Ureter (tissue), 1 donor: Measurements from ENCODE around the gene HOXB4. TPM values are rescaled to one million over a fixed set of nuclear protein-coding genes. Genes with fewer than 3 reads are reported as not detected.

ENCODE experiments used
- DNase-seq: peaks from one replicate; pipeline ENCODE4 v3.0.0-alpha.2; 2020; ENCODE audit warnings: low spot score
- total RNA-seq: library from RNA; stranded (reverse); gene quantifications from one replicate; pipeline ENCODE4 v1.2.4, GENCODE V29; 2023
- donor health status: DM: yes; HTN: yes; CAD: no.

The HOXB4 gene
- total RNA-seq, 1 donor from 2014 or later: 28.7 TPM

GRCh38 chr17:48559122-48559839, 18.9 kb downstream of the HOXB4 start:
- no peak for DNase-seq

- no peak for DNase-seq
Observed at GRCh38 chr17:48558831-48559121, 19.4 kb downstream of the HOXB4 start.

- no peak for DNase-seq
Observed at GRCh38 chr17:48558057-48558830, 19.9 kb downstream of the HOXB4 start.

- DNase-seq: no peak
Observed at GRCh38 chr17:48556576-48557401, 21.4 kb downstream of the HOXB4 start.

GRCh38 chr17:48556229-48556575, 21.9 kb downstream of the HOXB4 start:
- DNase-seq: no peak

- no peak for DNase-seq
Observed at GRCh38 chr17:48555258-48556228, 22.6 kb downstream of the HOXB4 start.

GRCh38 chr17:48554412-48555257, 23.5 kb downstream of the HOXB4 start:
- no peak for DNase-seq

- no peak for DNase-seq
Observed at GRCh38 chr17:48553826-48554225, 24.3 kb downstream of the HOXB4 start.

GRCh38 chr17:48553190-48553547, 25.0 kb downstream of the HOXB4 start:
- no peak for DNase-seq

GRCh38 chr17:48552466-48553189, 25.5 kb downstream of the HOXB4 start:
- DNase-seq: no peak

GRCh38 chr17:48551596-48552465, 26.3 kb downstream of the HOXB4 start:
- DNase-seq: no peak

- DNase-seq: no peak
Observed at GRCh38 chr17:48551214-48551555, 27.0 kb downstream of the HOXB4 start.

- no peak for DNase-seq
Observed at GRCh38 chr17:48550502-48551213, 27.5 kb downstream of the HOXB4 start.

GRCh38 chr17:48549914-48550501, 28.1 kb downstream of the HOXB4 start:
- no peak for DNase-seq

- no peak for DNase-seq
Observed at GRCh38 chr17:48549281-48549630, 28.9 kb downstream of the HOXB4 start.

- DNase-seq: no peak
Observed at GRCh38 chr17:48548523-48549280, 29.4 kb downstream of the HOXB4 start.

- no peak for DNase-seq
Observed at GRCh38 chr17:48547808-48548522, 30.2 kb downstream of the HOXB4 start.
